DOHH2 (cell line): ENCODE data around the gene MVP.

Source experiments
- CTCF ChIP-seq: fragments of 200-600 bp; sonication (generic); IDR thresholded peaks from one replicate; pipeline ENCODE4 v1.5.1; 2014; ENCODE audit warnings: antibody characterized with exemption, mild to moderate bottlenecking, low read depth, low read length; ENCODE audit not compliant: poor library complexity, severe bottlenecking
- EZH2phosphoT487 ChIP-seq: fragments of 200-600 bp; sonication (generic); IDR thresholded peaks from 2 replicates; pipeline ENCODE4 v1.6.1; 2017; ENCODE audit warnings: borderline replicate concordance, mild to moderate bottlenecking, antibody characterized with exemption, low read length, moderate library complexity, mixed read lengths

GRCh38 chr16:29897333-29897732 is 77.1 kb downstream of the MVP start:
- TF ChIP-seq CTCF, result no peak
- no peak for TF ChIP-seq EZH2phosphoT487
